ENCODE data around the gene IPMK. TPM values are rescaled to one million over a fixed set of nuclear protein-coding genes. Genes with fewer than 3 reads are reported as not detected.

IPMK gene
- polyA plus RNA-seq, 1 experiment: 3.1 TPM

GRCh38 chr10:58278274-58278961 is 10.7 kb upstream of the IPMK start:
- Histone ChIP-seq H3K27ac (ENCODE audit: low read depth, low read length) (no peak overlapping the region), H3K4me3 (ENCODE audit: low read depth, low read length) (no peak overlapping the region), H3K27me3 (ENCODE audit: control insufficient read depth, insufficient read depth, low read length) (no peaks in the 10 kb centered on the region), H3K9me3 (ENCODE audit: control insufficient read depth, insufficient read depth, low read length) (no peaks in the 10 kb centered on the region)
- no peak for TF ChIP-seq CTCF (IDR thresholded peaks at IDR 0.05; ENCODE audit: low read depth, low read length)
- ChIA-PET CTCF (interaction anchor here (1.1 to 4.4 kb wide), 2 partner anchors 13 to 100 kb away, joined by 3 to 21 read pairs; no protein-coding TSS in a partner anchor), POLR2A (no interaction called here)
- DNase-seq (ENCODE audit: low read depth, low spot score): no peak

- no peak for DNase-seq (ENCODE audit: low read depth, low spot score)
- TF ChIP-seq CTCF (IDR thresholded peaks at IDR 0.05; ENCODE audit: low read depth, low read length): no peak
- POLR2A ChIA-PET: interaction anchor here (0.6 kb wide), 1 partner anchor 34 kb away, joined by 4 read pairs; no protein-coding TSS in a partner anchor
- CTCF ChIA-PET: interaction anchor here (1.0 to 4.4 kb wide), 3 partner anchors 15 to 96 kb away, joined by 3 to 21 read pairs (median 3); no protein-coding TSS in a partner anchor
- no peaks in the 10 kb centered on the region for H3K27me3 ChIP-seq (ENCODE audit: control insufficient read depth, insufficient read depth, low read length)
- no peaks in the 10 kb centered on the region for H3K9me3 ChIP-seq (ENCODE audit: control insufficient read depth, insufficient read depth, low read length)
- H3K27ac ChIP-seq (ENCODE audit: low read depth, low read length): no peak overlapping the region
- H3K4me3 ChIP-seq (ENCODE audit: low read depth, low read length): no peak overlapping the region
These were observed 8.2 kb upstream of the IPMK start for GRCh38 chr10:58275908-58276307.

GRCh38 chr10:58275261-58275660 is 7.6 kb upstream of the IPMK start:
- POLR2A ChIA-PET: no interaction called here
- Histone ChIP-seq H3K27ac (ENCODE audit: low read depth, low read length) (no peak overlapping the region), H3K9me3 (ENCODE audit: control insufficient read depth, insufficient read depth, low read length) (no peaks in the 10 kb centered on the region), H3K4me3 (ENCODE audit: low read depth, low read length) (no peak overlapping the region), H3K27me3 (ENCODE audit: control insufficient read depth, insufficient read depth, low read length) (no peaks in the 10 kb centered on the region)
- CTCF ChIA-PET: interaction anchor here (1.0 to 4.4 kb wide), 3 partner anchors 16 to 98 kb away, joined by 3 to 21 read pairs (median 4); no protein-coding TSS in a partner anchor
- TF ChIP-seq CTCF (IDR thresholded peaks at IDR 0.05; ENCODE audit: low read depth, low read length): no peak
- no peak for DNase-seq (ENCODE audit: low read depth, low spot score)

- ChIA-PET CTCF (interaction anchor here (1.4 to 1.8 kb wide), 2 partner anchors 29 to 93 kb away, joined by 4 to 12 read pairs; no protein-coding TSS in a partner anchor), POLR2A (no interaction called here)
- Histone ChIP-seq H3K4me3 (ENCODE audit: low read depth, low read length) (peak overlapping the region; percentile 87), H3K27ac (ENCODE audit: low read depth, low read length) (peak overlapping the region; percentile 94), H3K27me3 (ENCODE audit: control insufficient read depth, insufficient read depth, low read length) (no peaks in the 10 kb centered on the region), H3K9me3 (ENCODE audit: control insufficient read depth, insufficient read depth, low read length) (no peaks in the 10 kb centered on the region; the same call in 1 of the 2 replicates)
- TF ChIP-seq CTCF (IDR thresholded peaks at IDR 0.05; ENCODE audit: low read depth, low read length): no peak
- no peak for DNase-seq (ENCODE audit: low read depth, low spot score)
These were observed 2.1 kb upstream of the IPMK start for GRCh38 chr10:58269782-58270290.
